BJ (cell line): Measurements from ENCODE around the gene KREMEN1. TPM values are rescaled to one million over a fixed set of nuclear protein-coding genes. Genes with fewer than 3 reads are reported as not detected.
"Not testable (repeated sequence)": the region's sequence is repeated elsewhere in the genome, so short reads cannot be mapped to it uniquely, and the experiment has no call there.

ENCODE experiments used
- CTCF ChIA-PET: fragments of 350-600 bp; formaldehyde crosslinking; extraction: SDS; loops from one replicate; lab custom pipeline; 2021; ENCODE audit warnings: antibody characterized with exemption, inconsistent platforms; lab: Yijun Ruan, JAX
- POLR2A ChIA-PET: fragments of 300-600 bp; sonication (Branson Sonifier 250); formaldehyde crosslinking; extraction: SDS; loops from one replicate; lab custom pipeline; 2021; ENCODE audit warnings: antibody characterized with exemption; lab: Charles Lee
- DNase-seq: peaks from one replicate; pipeline ENCODE4 v3.0.0-alpha.2; 2011; ENCODE audit warnings: low read depth
- H3K27me3 ChIP-seq: 2 replicates; pipeline ENCODE4 v1.6.0; 2011; ENCODE audit warnings: low read length; ENCODE audit not compliant: control insufficient read depth, insufficient read depth
- H3K36me3 ChIP-seq: 2 replicates; pipeline ENCODE4 v1.5.1; 2011; ENCODE audit warnings: low read length; ENCODE audit not compliant: control insufficient read depth, insufficient read depth
- H3K4me3 ChIP-seq: 2 replicates; pipeline ENCODE4 v1.5.1; 2011; ENCODE audit warnings: low read depth, mild to moderate bottlenecking, control low read depth, low read length
- CTCF ChIP-seq: IDR thresholded peaks from 2 replicates; pipeline ENCODE4 v1.5.1; 2011; ENCODE audit warnings: low read depth, mild to moderate bottlenecking, control low read depth, inconsistent platforms, low read length, moderate library complexity; ENCODE audit not compliant: insufficient read depth
- polyA plus RNA-seq: library from polyadenylated mRNA; depleted of rRNA; stranded (reverse); fragments of >200 nt; gene quantifications from 2 replicates; pipeline ENCODE4 v1.2.3, GENCODE V29; 2011

KREMEN1 gene
- polyA plus RNA-seq, 1 experiment: 2.1 TPM

- Histone ChIP-seq H3K27me3 (no peaks in the 10 kb centered on the region), H3K4me3 (no peak overlapping the region), H3K36me3 (no peaks in the 10 kb centered on the region)
- ChIA-PET POLR2A (interaction anchor here (0.6 kb wide), 1 partner anchor 181 kb away, joined by 3 read pairs; no protein-coding TSS in a partner anchor), CTCF (interaction anchor here (1.1 to 1.8 kb wide), 3 partner anchors 8 to 185 kb away, joined by 5 to 7 read pairs (median 6); no protein-coding TSS in a partner anchor)
- no peak for TF ChIP-seq CTCF
- no peak for DNase-seq
Observed at GRCh38 chr22:29032584-29032983, 40.3 kb upstream of the KREMEN1 start.

GRCh38 chr22:29037340-29037932 lies 35.4 kb upstream of the KREMEN1 start:
- Histone ChIP-seq H3K27me3 (no peaks in the 10 kb centered on the region), H3K36me3 (no peaks in the 10 kb centered on the region; the same call in 1 of the 2 replicates), H3K4me3 (no peak overlapping the region)
- DNase-seq: no peak
- CTCF ChIA-PET: interaction anchor here (10.5 kb wide), 1 partner anchor 180 kb away, joined by 86 read pairs; no protein-coding TSS in a partner anchor
- no peak for TF ChIP-seq CTCF
- POLR2A ChIA-PET: no interaction called here

GRCh38 chr22:29039148-29039547 lies 33.7 kb upstream of the KREMEN1 start:
- H3K27me3 ChIP-seq: no peaks in the 10 kb centered on the region
- no peak for DNase-seq
- H3K36me3 ChIP-seq: no peaks in the 10 kb centered on the region; the same call in 1 of the 2 replicates
- ChIA-PET CTCF (interaction anchor here (0.9 to 10.5 kb wide), 10 partner anchors 48 to 439 kb away, joined by 3 to 86 read pairs (median 16); no protein-coding TSS in a partner anchor), POLR2A (no interaction called here)
- no peak for TF ChIP-seq CTCF
- no peak overlapping the region for H3K4me3 ChIP-seq

- POLR2A ChIA-PET, H3K36me3 ChIP-seq: not testable (repeated sequence)
Observed at GRCh38 chr22:29039684-29040083, 33.2 kb upstream of the KREMEN1 start.

GRCh38 chr22:29040385-29041275 lies 32.2 kb upstream of the KREMEN1 start:
- peak; percentile 46 for DNase-seq
- H3K27me3 ChIP-seq: no peaks in the 10 kb centered on the region
- no peaks in the 10 kb centered on the region; the same call in 1 of the 2 replicates for H3K36me3 ChIP-seq
- CTCF ChIA-PET: interaction anchor here (0.6 to 10.5 kb wide), 53 partner anchors 8 to 998 kb away, joined by 3 to 86 read pairs (median 4); partner anchors contain the start of genes KREMEN1 and ZNRF3
- TF ChIP-seq CTCF: peak; percentile 96
- no peak overlapping the region for H3K4me3 ChIP-seq
- POLR2A ChIA-PET: no interaction called here

More at GRCh38 chr22:29039684-29040083, 33.2 kb upstream of the KREMEN1 start:
- not testable (repeated sequence) for DNase-seq, H3K27me3 ChIP-seq, H3K4me3 ChIP-seq
- CTCF ChIA-PET: interaction anchor here (0.6 to 10.5 kb wide), 15 partner anchors 43 to 997 kb away, joined by 3 to 86 read pairs (median 10); partner anchors contain the start of gene ZNRF3
